ENCODE results near the gene PLD6.

Gene PLD6

GRCh38 chr17:17216236-17216635 is 10.1 kb upstream of the PLD6 start:
- Histone ChIP-seq H3K27ac (ENCODE audit: low read depth, low read length) (no peak overlapping the region), H4K20me1 (ENCODE audit: control insufficient read depth, insufficient read depth, low read depth, low read length) (no peaks in the 10 kb centered on the region), H3K4me2 (ENCODE audit: low read length) (no peak overlapping the region), H3K4me1 (ENCODE audit: control insufficient read depth, low read length) (no peaks in the 10 kb centered on the region), H3K4me3 (ENCODE audit: low read length) (no peak overlapping the region), H3K27me3 (ENCODE audit: control insufficient read depth, low read length) (no peaks in the 10 kb centered on the region), H3K9me3 (ENCODE audit: control insufficient read depth, insufficient read depth, low read length) (no peaks in the 10 kb centered on the region), H3K79me2 (ENCODE audit: control insufficient read depth, low read length) (no peaks in the 10 kb centered on the region), H3K36me3 (ENCODE audit: control insufficient read depth, low read length) (peaks cover 9% of the 10 kb centered on the region; the same call in 1 of the 2 replicates), H3K9me2 (replicated peaks; ENCODE audit: control insufficient read depth, low read length) (no peaks in the 10 kb centered on the region), H3F3A (ENCODE audit: control insufficient read depth, insufficient read depth) (no peaks in the 10 kb centered on the region)
- TF ChIP-seq, protein P1, sequence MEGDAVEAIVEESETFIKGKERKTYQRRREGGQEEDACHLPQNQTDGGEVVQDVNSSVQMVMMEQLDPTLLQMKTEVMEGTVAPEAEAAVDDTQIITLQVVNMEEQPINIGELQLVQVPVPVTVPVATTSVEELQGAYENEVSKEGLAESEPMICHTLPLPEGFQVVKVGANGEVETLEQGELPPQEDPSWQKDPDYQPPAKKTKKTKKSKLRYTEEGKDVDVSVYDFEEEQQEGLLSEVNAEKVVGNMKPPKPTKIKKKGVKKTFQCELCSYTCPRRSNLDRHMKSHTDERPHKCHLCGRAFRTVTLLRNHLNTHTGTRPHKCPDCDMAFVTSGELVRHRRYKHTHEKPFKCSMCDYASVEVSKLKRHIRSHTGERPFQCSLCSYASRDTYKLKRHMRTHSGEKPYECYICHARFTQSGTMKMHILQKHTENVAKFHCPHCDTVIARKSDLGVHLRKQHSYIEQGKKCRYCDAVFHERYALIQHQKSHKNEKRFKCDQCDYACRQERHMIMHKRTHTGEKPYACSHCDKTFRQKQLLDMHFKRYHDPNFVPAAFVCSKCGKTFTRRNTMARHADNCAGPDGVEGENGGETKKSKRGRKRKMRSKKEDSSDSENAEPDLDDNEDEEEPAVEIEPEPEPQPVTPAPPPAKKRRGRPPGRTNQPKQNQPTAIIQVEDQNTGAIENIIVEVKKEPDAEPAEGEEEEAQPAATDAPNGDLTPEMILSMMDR (IDR thresholded peaks at IDR 0.05; ENCODE audit: low read depth, low read length, poor library complexity, severe bottlenecking) = no peak
- TF ChIP-seq EZH2phosphoT487 (IDR thresholded peaks at IDR 0.05; ENCODE audit: borderline replicate concordance, low read length) = no peak

- Histone ChIP-seq H3K4me2 (ENCODE audit: low read length) (no peak overlapping the region), H3K4me1 (ENCODE audit: control insufficient read depth, low read length) (no peaks in the 10 kb centered on the region), H4K20me1 (ENCODE audit: control insufficient read depth, insufficient read depth, low read depth, low read length) (no peaks in the 10 kb centered on the region), H3K4me3 (ENCODE audit: low read length) (no peak overlapping the region), H3F3A (ENCODE audit: control insufficient read depth, insufficient read depth) (no peaks in the 10 kb centered on the region), H3K9me3 (ENCODE audit: control insufficient read depth, insufficient read depth, low read length) (no peaks in the 10 kb centered on the region), H3K27ac (ENCODE audit: low read depth, low read length) (no peak overlapping the region), H3K27me3 (ENCODE audit: control insufficient read depth, low read length) (no peaks in the 10 kb centered on the region), H3K36me3 (ENCODE audit: control insufficient read depth, low read length) (peaks cover 9% of the 10 kb centered on the region; the same call in 1 of the 2 replicates), H3K9me2 (replicated peaks; ENCODE audit: control insufficient read depth, low read length) (no peaks in the 10 kb centered on the region), H3K79me2 (ENCODE audit: control insufficient read depth, low read length) (no peaks in the 10 kb centered on the region)
- no peak for TF ChIP-seq EZH2phosphoT487 (IDR thresholded peaks at IDR 0.05; ENCODE audit: borderline replicate concordance, low read length)
- TF ChIP-seq, protein P1 (IDR thresholded peaks at IDR 0.05; ENCODE audit: low read depth, low read length, poor library complexity, severe bottlenecking) = no peak
These were observed 9.4 kb upstream of the PLD6 start for GRCh38 chr17:17215575-17215974.

GRCh38 chr17:17214646-17215436 is 8.7 kb upstream of the PLD6 start:
- Histone ChIP-seq H3F3A (ENCODE audit: control insufficient read depth, insufficient read depth) (no peaks in the 10 kb centered on the region), H3K9me3 (ENCODE audit: control insufficient read depth, insufficient read depth, low read length) (no peaks in the 10 kb centered on the region), H4K20me1 (ENCODE audit: control insufficient read depth, insufficient read depth, low read depth, low read length) (no peaks in the 10 kb centered on the region), H3K9me2 (replicated peaks; ENCODE audit: control insufficient read depth, low read length) (no peaks in the 10 kb centered on the region), H3K4me3 (ENCODE audit: low read length) (no peak overlapping the region), H3K27ac (ENCODE audit: low read depth, low read length) (no peak overlapping the region), H3K36me3 (ENCODE audit: control insufficient read depth, low read length) (peaks cover 9% of the 10 kb centered on the region; the same call in 1 of the 2 replicates), H3K4me1 (ENCODE audit: control insufficient read depth, low read length) (no peaks in the 10 kb centered on the region), H3K27me3 (ENCODE audit: control insufficient read depth, low read length) (no peaks in the 10 kb centered on the region), H3K4me2 (ENCODE audit: low read length) (no peak overlapping the region), H3K79me2 (ENCODE audit: control insufficient read depth, low read length) (no peaks in the 10 kb centered on the region)
- TF ChIP-seq, protein P1 (IDR thresholded peaks at IDR 0.05; ENCODE audit: low read depth, low read length, poor library complexity, severe bottlenecking) = no peak
- TF ChIP-seq EZH2phosphoT487 (IDR thresholded peaks at IDR 0.05; ENCODE audit: borderline replicate concordance, low read length) = no peak

Data from DOHH2 (cell line).